H1 (cell line): ENCODE data around the gene CTSH. TPM values are rescaled to one million over a fixed set of nuclear protein-coding genes. Genes with fewer than 3 reads are reported as not detected.

Experiments used
- CTCF ChIP-seq, 3 experiments: IDR thresholded peaks; 1 replicate in 2 of 3; 2 replicates in 1 of 3; pipeline versions ENCODE4 v1.5.1 to v1.6.1; 2011; ENCODE audit warnings: low read length in 3 of 3, mild to moderate bottlenecking in 3 of 3, inconsistent platforms in 2 of 3, low read depth in 1 of 3, moderate library complexity in 1 of 3; ENCODE audit not compliant: insufficient read depth in 1 of 3; ENCODE audit errors: control extremely low read depth in 1 of 3
- KDM4A ChIP-seq: IDR thresholded peaks from one replicate; pipeline ENCODE4 v1.7.1; 2012; ENCODE audit warnings: low read depth, mild to moderate bottlenecking, moderate library complexity, low read length, inconsistent platforms; ENCODE audit not compliant: severe bottlenecking
- polyA plus RNA-seq, 7 experiments: library from polyadenylated mRNA; depleted of rRNA in 3 of 7; stranded (reverse) in 5 of 7; unstranded in 2 of 7; fragments of >200 nt in 5 of 7; fragments of 200-250 nt in 2 of 7; gene quantifications; 1 replicate in 5 of 7; 2 replicates in 1 of 7; 4 replicates in 1 of 7; pipeline versions ENCODE4 v1.2.1 to v1.2.3, GENCODE V29; 2011 to 2013; ENCODE audit warnings: missing spikeins in 2 of 7, mixed read lengths in 2 of 7
- total RNA-seq: library from RNA; stranded (reverse); fragmentation: NEBNext Ultra II Directional; extraction: Animal tissue kit (Norgen Biotek cat#: 25700); gene quantifications from 2 replicates; pipeline ENCODE4 v1.2.1, GENCODE V29; 2021

Gene CTSH
- total and polyA plus RNA-seq, 2 of the 8 experiments (the other 6 are each of a cell fraction or from before 2014, with no cell fraction given), result 34.0 to 36.8 TPM

- TF ChIP-seq KDM4A, result no peak
- no peak for TF ChIP-seq CTCF (IDR thresholded peaks at IDR 0.05; ENCODE audit: control extremely low read depth in 1 of 3, insufficient read depth in 1 of 3, low read depth in 1 of 3, low read length in 3 of 3)
These were observed 41.1 kb upstream of the CTSH start (continued) for GRCh38 chr15:78985859-78986475.
